Keratinocyte (primary cell): Measurements from ENCODE around the gene ULK4. TPM values are rescaled to one million over a fixed set of nuclear protein-coding genes. Genes with fewer than 3 reads are reported as not detected.
A peak's percentile ranks its signal among the peaks of the same experiment; 100 is the strongest.

Experiments used
- DNase-seq: peaks from one replicate; pipeline ENCODE4 v3.0.0-alpha.2; 2011; ENCODE audit warnings: low read depth, missing footprints, low spot score
- FAIRE-seq: peaks from 2 replicates; lab custom pipeline; 2011; peaks lifted over from hg19 to GRCh38; lab: Jason Lieb, UNC
- H2AFZ ChIP-seq: 2 replicates; pipeline ENCODE4 v1.6.0; 2012; ENCODE audit warnings: low read length, control low read depth, inconsistent platforms; ENCODE audit not compliant: control insufficient read depth
- H3K27ac ChIP-seq: 2 replicates; pipeline ENCODE4 v1.5.1; 2011; ENCODE audit warnings: low read length; ENCODE audit not compliant: control insufficient read depth, insufficient read depth
- H3K27me3 ChIP-seq: 3 replicates; pipeline ENCODE4 v1.6.0; 2011; ENCODE audit warnings: low read length; ENCODE audit not compliant: control insufficient read depth, insufficient read depth; ENCODE audit errors: extremely low read depth
- H3K36me3 ChIP-seq, 2 experiments: 2 replicates in 1 of 2; 3 replicates in 1 of 2; pipeline ENCODE4 v1.5.1; 2011; ENCODE audit warnings: low read length in 2 of 2, mild to moderate bottlenecking in 1 of 2; ENCODE audit not compliant: control insufficient read depth in 2 of 2, insufficient read depth in 2 of 2; ENCODE audit errors: extremely low read depth in 1 of 2
- H3K4me1 ChIP-seq: 3 replicates; pipeline ENCODE4 v1.5.1; 2011; ENCODE audit warnings: low read length; ENCODE audit not compliant: control insufficient read depth, insufficient read depth; ENCODE audit errors: extremely low read depth
- H3K4me2 ChIP-seq: 3 replicates; pipeline ENCODE4 v1.6.0; 2011; ENCODE audit warnings: low read depth, low read length; ENCODE audit not compliant: control insufficient read depth, insufficient read depth; ENCODE audit errors: extremely low read depth
- H3K4me3 ChIP-seq, 3 experiments: fragments of 200-600 bp in 1 of 3; sonication (generic) in 1 of 3; 2 replicates in 2 of 3; 3 replicates in 1 of 3; pipeline ENCODE4 v1.5.1; 2011 to 2016; ENCODE audit warnings: low read length in 3 of 3, mild to moderate bottlenecking in 3 of 3, control low read depth in 2 of 3, inconsistent platforms in 1 of 3, low read depth in 1 of 3, mixed read lengths in 1 of 3, mixed run types in 1 of 3, moderate library complexity in 1 of 3; ENCODE audit not compliant: control insufficient read depth in 2 of 3, insufficient read depth in 2 of 3; ENCODE audit errors: extremely low read depth in 1 of 3
- H3K79me2 ChIP-seq: 2 replicates; pipeline ENCODE4 v1.6.0; 2012; ENCODE audit warnings: low read length; ENCODE audit not compliant: control insufficient read depth, insufficient read depth
- H3K9ac ChIP-seq: 3 replicates; pipeline ENCODE4 v1.6.0; 2011; ENCODE audit warnings: low read length; ENCODE audit not compliant: control insufficient read depth, insufficient read depth; ENCODE audit errors: extremely low read depth
- H3K9me1 ChIP-seq: 3 replicates; pipeline ENCODE4 v1.6.0; 2011; ENCODE audit warnings: low read length; ENCODE audit not compliant: control insufficient read depth, insufficient read depth; ENCODE audit errors: extremely low read depth
- H3K9me3 ChIP-seq: 2 replicates; pipeline ENCODE4 v1.5.1; 2012; ENCODE audit warnings: low read depth, low read length; ENCODE audit not compliant: control insufficient read depth
- H4K20me1 ChIP-seq: 3 replicates; pipeline ENCODE4 v1.6.0; 2011; ENCODE audit warnings: low read length; ENCODE audit not compliant: control insufficient read depth, insufficient read depth; ENCODE audit errors: extremely low read depth
- EZH2 ChIP-seq: IDR thresholded peaks from one replicate; pipeline ENCODE4 v1.6.1; 2012; ENCODE audit warnings: inconsistent platforms, mild to moderate bottlenecking, low read length, moderate library complexity
- dilution Hi-C: fragments of 300-500 bp; cut with MboI; formaldehyde crosslinking; loops from one replicate; pipeline ENCODE4 v1.7.0; 2020; ENCODE audit warnings: low sequenced_read_pairs; ENCODE audit not compliant: extremely low pct_ligation_motif_present
- polyA plus RNA-seq, 5 experiments: library from polyadenylated mRNA; depleted of rRNA in 3 of 5; stranded (reverse) in 3 of 5; stranded (forward) in 1 of 5; unstranded in 1 of 5; fragments of >200 nt; gene quantifications; 1 replicate in 1 of 5; 2 replicates in 3 of 5; 3 replicates in 1 of 5; pipeline versions ENCODE4 v1.2.1 to v1.2.3, GENCODE V29; 2011 to 2012; ENCODE audit warnings: missing spikeins in 2 of 5, low read depth in 1 of 5, low replicate concordance in 1 of 5
- TF ChIP-seq, protein P1 (sequence below), 3 experiments: IDR thresholded peaks in 1 of 3; conservative IDR thresholded peaks in 1 of 3; optimal IDR thresholded peaks in 1 of 3; 2 replicates in 2 of 3; 3 replicates in 1 of 3; pipeline versions ENCODE3 to v1.5.1; 2011; ENCODE audit warnings: low read length in 3 of 3, mild to moderate bottlenecking in 3 of 3, moderate library complexity in 2 of 3, control low read depth in 1 of 3, inconsistent platforms in 1 of 3; ENCODE audit not compliant: insufficient read depth in 2 of 3; ENCODE audit errors: extremely low read depth in 1 of 3

ULK4 gene
- polyA plus RNA-seq, 1 donor (not counting 4 experiments of a cell fraction or from before 2014, with no cell fraction given): 6.1 TPM

DNA sequence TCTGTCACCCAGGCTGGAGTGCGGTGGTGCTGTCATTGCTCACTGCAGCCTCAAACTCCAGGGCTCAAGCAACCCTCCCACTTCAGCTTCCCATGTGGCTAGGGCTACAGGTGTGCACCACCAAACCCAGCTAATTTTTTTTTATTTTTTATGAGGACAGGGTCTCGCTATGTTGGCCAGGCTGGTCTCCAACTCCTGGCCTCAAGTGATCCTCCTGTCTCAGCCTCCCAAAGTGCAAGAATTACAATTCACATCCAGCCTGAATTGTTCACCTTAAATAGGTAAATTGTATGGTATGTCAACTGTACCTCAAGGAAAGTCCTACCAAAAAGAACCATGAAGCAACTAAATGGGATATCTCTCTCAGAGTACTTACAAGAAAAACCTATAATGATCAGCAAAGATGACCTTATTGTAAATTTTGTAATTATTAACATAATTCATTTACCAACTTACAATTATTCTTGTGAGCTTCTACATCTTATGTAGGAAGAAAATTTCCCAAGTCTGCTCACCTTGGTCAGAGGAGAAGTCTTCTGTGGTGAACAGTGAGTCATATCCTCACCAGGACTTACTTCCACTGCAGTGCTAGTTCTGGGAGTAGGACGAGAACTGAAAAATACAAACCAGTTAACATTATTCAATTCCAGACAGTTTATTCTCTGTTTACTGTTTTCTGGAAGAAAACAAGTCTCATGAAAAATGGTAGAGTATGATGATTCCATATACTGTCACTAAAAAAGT is 54.4 kb downstream of the ULK4 start:
- Histone ChIP-seq H3K27me3 (no peaks in the 10 kb centered on the region), H3K36me3 (peaks cover 0 to 2% of the 10 kb centered on the region in 2 experiments), H4K20me1 (no peaks in the 10 kb centered on the region), H3K4me1 (no peaks in the 10 kb centered on the region), H3K9ac (no peak overlapping the region), H3K79me2 (no peaks in the 10 kb centered on the region), H3K27ac (no peak overlapping the region), H3K9me3 (no peaks in the 10 kb centered on the region), H3K9me1 (no peaks in the 10 kb centered on the region), H3K4me2 (no peak overlapping the region), H3K4me3 (no peak overlapping the region), H2AFZ (no peak overlapping the region)
- no peak for TF ChIP-seq EZH2
- TF ChIP-seq, protein P1, sequence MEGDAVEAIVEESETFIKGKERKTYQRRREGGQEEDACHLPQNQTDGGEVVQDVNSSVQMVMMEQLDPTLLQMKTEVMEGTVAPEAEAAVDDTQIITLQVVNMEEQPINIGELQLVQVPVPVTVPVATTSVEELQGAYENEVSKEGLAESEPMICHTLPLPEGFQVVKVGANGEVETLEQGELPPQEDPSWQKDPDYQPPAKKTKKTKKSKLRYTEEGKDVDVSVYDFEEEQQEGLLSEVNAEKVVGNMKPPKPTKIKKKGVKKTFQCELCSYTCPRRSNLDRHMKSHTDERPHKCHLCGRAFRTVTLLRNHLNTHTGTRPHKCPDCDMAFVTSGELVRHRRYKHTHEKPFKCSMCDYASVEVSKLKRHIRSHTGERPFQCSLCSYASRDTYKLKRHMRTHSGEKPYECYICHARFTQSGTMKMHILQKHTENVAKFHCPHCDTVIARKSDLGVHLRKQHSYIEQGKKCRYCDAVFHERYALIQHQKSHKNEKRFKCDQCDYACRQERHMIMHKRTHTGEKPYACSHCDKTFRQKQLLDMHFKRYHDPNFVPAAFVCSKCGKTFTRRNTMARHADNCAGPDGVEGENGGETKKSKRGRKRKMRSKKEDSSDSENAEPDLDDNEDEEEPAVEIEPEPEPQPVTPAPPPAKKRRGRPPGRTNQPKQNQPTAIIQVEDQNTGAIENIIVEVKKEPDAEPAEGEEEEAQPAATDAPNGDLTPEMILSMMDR (optimal IDR thresholded peaks at IDR 0.05 in 1 of 3, IDR thresholded peaks at IDR 0.05 in 1 of 3, conservative IDR thresholded peaks at IDR 0.05 in 1 of 3; ENCODE audit: extremely low read depth in 1 of 3, insufficient read depth in 2 of 3, low read length in 3 of 3): no peak
- DNase-seq (no peak), FAIRE-seq (peak; percentile 64)
- dilution Hi-C loops: loop anchor here (25.0 kb wide), 1 partner anchor 205 kb away; no protein-coding TSS in a partner anchor

GRCh38 chr3:41900265-41900664 is 61.6 kb downstream of the ULK4 start:
- H2AFZ ChIP-seq: no peak overlapping the region
- no peak overlapping the region for H3K27ac ChIP-seq
- FAIRE-seq (no peak), DNase-seq (no peak)
- H3K9ac ChIP-seq: no peak overlapping the region
- dilution Hi-C loops: loop anchor here (25.0 kb wide), 1 partner anchor 212 kb away; no protein-coding TSS in a partner anchor
- no peaks in the 10 kb centered on the region for H3K9me3 ChIP-seq
- H3K4me1 ChIP-seq: no peaks in the 10 kb centered on the region
- no peak overlapping the region for H3K4me2 ChIP-seq
- H3K36me3 ChIP-seq: no peaks in the 10 kb centered on the region
- H3K27me3 ChIP-seq: no peaks in the 10 kb centered on the region
- no peaks in the 10 kb centered on the region for H4K20me1 ChIP-seq
- H3K79me2 ChIP-seq: no peaks in the 10 kb centered on the region
- no peak overlapping the region for H3K4me3 ChIP-seq
- TF ChIP-seq, protein P1 (optimal IDR thresholded peaks at IDR 0.05 in 1 of 3, IDR thresholded peaks at IDR 0.05 in 1 of 3, conservative IDR thresholded peaks at IDR 0.05 in 1 of 3; ENCODE audit: extremely low read depth in 1 of 3, insufficient read depth in 2 of 3, low read length in 3 of 3): no peak
- no peak for TF ChIP-seq EZH2
- H3K9me1 ChIP-seq: no peaks in the 10 kb centered on the region
